SK-N-SH (cell line): Measurements from ENCODE around the gene GPR183. TPM values are rescaled to one million over a fixed set of nuclear protein-coding genes. Genes with fewer than 3 reads are reported as not detected.

ENCODE experiments used
- CTCF ChIA-PET: fragments of 300-600, 350-600 bp; formaldehyde crosslinking; extraction: SDS; loops from one replicate; lab custom pipeline; 2021; lab: Yijun Ruan, JAX
- POLR2A ChIA-PET: fragments of 350-600 bp; sonication (Branson Sonifier 250); formaldehyde crosslinking; extraction: SDS; loops from one replicate; lab custom pipeline; 2020; ENCODE audit warnings: antibody characterized with exemption, inconsistent platforms; lab: Yijun Ruan, JAX
- DNase-seq: peaks from one replicate; pipeline ENCODE4 v3.0.0; 2012
- H2AFZ ChIP-seq: fragments of 200-600 bp; sonication (generic); 2 replicates; pipeline ENCODE4 v1.8.1; 2016; ENCODE audit warnings: antibody characterized with exemption, mild to moderate bottlenecking, low read depth
- H3F3A ChIP-seq: fragments of 200-600 bp; sonication (generic); replicated peaks from 2 replicates; pipeline ENCODE3; 2016; ENCODE audit warnings: antibody characterized with exemption, mild to moderate bottlenecking; ENCODE audit not compliant: insufficient read depth
- H3K27ac ChIP-seq, 2 experiments: fragments of 200-500 bp in 1 of 2; fragments of 200-600 bp in 1 of 2; sonication (Bioruptor generic) in 1 of 2; sonication (generic), shearing (Covaris generic) in 1 of 2; 2 replicates each; pipeline versions ENCODE4 v1.5.1 to v1.6.1; 2014 to 2016; ENCODE audit warnings: low read depth in 2 of 2, inconsistent platforms in 1 of 2, low read length in 1 of 2, mild to moderate bottlenecking in 1 of 2, mixed read lengths in 1 of 2
- H3K27me3 ChIP-seq: fragments of 200-600 bp; sonication (generic), shearing (Covaris generic); 2 replicates; pipeline ENCODE4 v1.6.1; 2016; ENCODE audit warnings: mixed run types; ENCODE audit not compliant: insufficient read depth
- H3K36me3 ChIP-seq, 2 experiments: fragments of 200-500 bp in 1 of 2; fragments of 200-600 bp in 1 of 2; sonication (Bioruptor generic) in 1 of 2; sonication (generic) in 1 of 2; replicated peaks in 1 of 2; 2 replicates each; pipeline versions ENCODE3 to v1.5.1; 2014 to 2016; ENCODE audit warnings: low read length in 1 of 2, mild to moderate bottlenecking in 1 of 2; ENCODE audit not compliant: insufficient read depth in 2 of 2, control insufficient read depth in 1 of 2
- H3K4me1 ChIP-seq, 2 experiments: fragments of 200-500 bp in 1 of 2; fragments of 200-600 bp in 1 of 2; sonication (Bioruptor generic) in 1 of 2; sonication (generic), shearing (Covaris generic) in 1 of 2; 2 replicates each; pipeline versions ENCODE4 v1.5.1 to v1.6.1; 2014 to 2016; ENCODE audit warnings: low read depth in 1 of 2, low read length in 1 of 2, mixed run types in 1 of 2; ENCODE audit not compliant: insufficient read depth in 2 of 2, control insufficient read depth in 1 of 2
- H3K4me2 ChIP-seq: fragments of 200-600 bp; sonication (generic), shearing (Covaris generic); 2 replicates; pipeline ENCODE4 v1.6.1; 2017; ENCODE audit warnings: mixed run types
- H3K4me3 ChIP-seq, 2 experiments: fragments of 200-500 bp in 1 of 2; fragments of 200-600 bp in 1 of 2; sonication (Bioruptor generic) in 1 of 2; sonication (generic), shearing (Covaris generic) in 1 of 2; 2 replicates each; pipeline versions ENCODE4 v1.5.1 to v1.8.1; 2014 to 2016; ENCODE audit warnings: low read depth in 2 of 2, inconsistent platforms in 1 of 2, low read length in 1 of 2, mild to moderate bottlenecking in 1 of 2, mixed read lengths in 1 of 2, moderate library complexity in 1 of 2
- H3K79me2 ChIP-seq: fragments of 200-600 bp; sonication (generic); 2 replicates; pipeline ENCODE4 v1.8.1; 2017; ENCODE audit warnings: mild to moderate bottlenecking; ENCODE audit not compliant: insufficient read depth
- H3K9ac ChIP-seq: fragments of 200-600 bp; sonication (generic); 2 replicates; pipeline ENCODE4 v1.6.1; 2017; ENCODE audit warnings: mixed run types
- H3K9me2 ChIP-seq: fragments of 200-600 bp; sonication (generic); 2 replicates; pipeline ENCODE4 v1.6.1; 2017; ENCODE audit warnings: mixed run types
- H3K9me3 ChIP-seq: fragments of 200-600 bp; sonication (generic); 2 replicates; pipeline ENCODE4 v1.6.1; 2017; ENCODE audit warnings: mixed run types, mild to moderate bottlenecking, moderate library complexity
- H4K20me1 ChIP-seq: fragments of 200-600 bp; sonication (generic); 2 replicates; pipeline ENCODE4 v1.6.1; 2017; ENCODE audit warnings: mild to moderate bottlenecking, mixed run types; ENCODE audit not compliant: insufficient read depth
- ELF1 ChIP-seq: IDR thresholded peaks from 2 replicates; pipeline ENCODE4 v1.4.0; 2012
- EP300 ChIP-seq, 2 experiments: IDR thresholded peaks; 2 replicates each; pipeline versions ENCODE4 v1.4.0 to v1.6.1; 2012; ENCODE audit warnings: borderline replicate concordance in 1 of 2, low read depth in 1 of 2, low read length in 1 of 2
- FOSL2 ChIP-seq: IDR thresholded peaks from 2 replicates; pipeline ENCODE4 v1.4.0; 2012; ENCODE audit warnings: low read depth, mild to moderate bottlenecking, moderate library complexity, borderline replicate concordance
- FOXJ3 ChIP-seq: sonication (generic); formaldehyde crosslinking; IDR thresholded peaks from 2 replicates; pipeline ENCODE4 v1.5.1; 2020; ENCODE audit warnings: mild to moderate bottlenecking, missing genetic modification reagents
- FOXM1 ChIP-seq: IDR thresholded peaks from 2 replicates; pipeline ENCODE4 v1.4.0; 2012; ENCODE audit warnings: low read depth, mild to moderate bottlenecking
- GABPA ChIP-seq: IDR thresholded peaks from 2 replicates; pipeline ENCODE4 v1.4.0; 2012; ENCODE audit warnings: low read depth, mild to moderate bottlenecking
- GATA2 ChIP-seq: sonication (generic); formaldehyde crosslinking; IDR thresholded peaks from 2 replicates; pipeline ENCODE4 v1.5.0; 2020; ENCODE audit warnings: mild to moderate bottlenecking, missing genetic modification reagents
- JUND ChIP-seq: IDR thresholded peaks from 2 replicates; pipeline ENCODE4 v1.4.0; 2012
- MEF2A ChIP-seq: IDR thresholded peaks from 2 replicates; pipeline ENCODE4 v1.4.0; 2012; ENCODE audit warnings: low read depth, borderline replicate concordance
- MXI1 ChIP-seq: IDR thresholded peaks from 2 replicates; pipeline ENCODE4 v1.6.1; 2012; ENCODE audit warnings: mild to moderate bottlenecking, low read depth, low read length, improper control_type of control experiment
- NFIC ChIP-seq: IDR thresholded peaks from 2 replicates; pipeline ENCODE4 v1.4.0; 2012; ENCODE audit warnings: borderline replicate concordance
- NRF1 ChIP-seq: IDR thresholded peaks from 2 replicates; pipeline ENCODE4 v1.6.1; 2012; ENCODE audit warnings: low read depth, mild to moderate bottlenecking, low read length
- RAD21 ChIP-seq: IDR thresholded peaks from 2 replicates; pipeline ENCODE4 v1.6.1; 2012; ENCODE audit warnings: mild to moderate bottlenecking, low read length
- RFX5 ChIP-seq: IDR thresholded peaks from 2 replicates; pipeline ENCODE4 v1.6.1; 2012; ENCODE audit warnings: mild to moderate bottlenecking, improper control_type of control experiment, low read length
- SIN3A ChIP-seq: IDR thresholded peaks from 2 replicates; pipeline ENCODE4 v1.6.1; 2012; ENCODE audit warnings: low read depth, mild to moderate bottlenecking, low read length, moderate library complexity, borderline replicate concordance
- SMC3 ChIP-seq: IDR thresholded peaks from 2 replicates; pipeline ENCODE4 v1.6.1; 2012; ENCODE audit warnings: low read depth, low read length, improper control_type of control experiment
- TAF1 ChIP-seq: IDR thresholded peaks from 2 replicates; pipeline ENCODE4 v1.6.1; 2012; ENCODE audit warnings: low read depth, mild to moderate bottlenecking, low read length, moderate library complexity, borderline replicate concordance
- TEAD4 ChIP-seq: IDR thresholded peaks from 2 replicates; pipeline ENCODE4 v1.4.0; 2012; ENCODE audit warnings: mild to moderate bottlenecking, borderline replicate concordance; ENCODE audit not compliant: insufficient read depth
- YY1 ChIP-seq: IDR thresholded peaks from 2 replicates; pipeline ENCODE4 v1.4.0; 2012; ENCODE audit warnings: low read depth, mild to moderate bottlenecking
- WGBS: methylation state at CpG from one replicate; pipeline ENCODE4 v1.1.6; 2017; ENCODE audit warnings: low lambda C conversion rate; 5-methylcytosine and 5-hydroxymethylcytosine counted together
- polyA plus RNA-seq, 3 experiments: library from polyadenylated mRNA; depleted of rRNA; stranded (reverse); fragments of >200 nt; gene quantifications; 2 replicates each; pipeline ENCODE4 v1.2.3, GENCODE V29; 2012
- TF ChIP-seq, protein P1 (sequence below): IDR thresholded peaks from 2 replicates; pipeline ENCODE4 v1.4.0; 2012; ENCODE audit warnings: low read depth

Gene GPR183
- polyA plus RNA-seq, 1 of the 3 experiments (the other 2 are of a cell fraction), result 0.07 TPM

GRCh38 chr13:99263126-99263785 is 43.9 kb downstream of the GPR183 start (continued):
- no peak for TF ChIP-seq NFIC
- TF ChIP-seq, all 33 proteins: peak for 0

DNA sequence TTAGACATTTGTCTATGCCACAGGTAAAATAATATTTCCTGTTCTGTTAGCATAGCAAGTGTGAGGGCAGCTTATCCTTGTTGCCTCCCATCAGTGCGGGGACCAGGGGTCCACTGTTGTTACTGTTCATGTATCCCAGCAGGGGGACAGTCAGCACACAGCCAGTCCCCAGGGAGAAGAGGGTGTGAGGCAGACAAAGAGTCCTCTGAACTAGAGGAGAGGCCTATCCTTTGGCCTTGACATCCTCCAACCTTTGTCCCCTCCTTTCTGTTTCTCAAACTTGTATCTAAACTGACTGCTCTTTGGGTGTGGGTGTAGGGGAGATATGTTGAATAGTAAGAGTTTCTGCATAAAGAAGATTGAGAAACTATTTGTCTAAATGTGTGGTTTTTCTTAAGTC is 46.1 kb downstream of the GPR183 start:
- no peak for DNase-seq
- H3K36me3 ChIP-seq, result peaks cover 20 to 33% of the 10 kb centered on the region in 2 experiments
- POLR2A ChIA-PET, result no interaction called here
- WGBS, result 100% methylated on average over 1 of the region's 1 CpG
- no peak overlapping the region for H2AFZ ChIP-seq
- CTCF ChIA-PET, result interaction anchor here (0.9 to 2.7 kb wide), 4 partner anchors 9 to 202 kb away, joined by 4 to 16 read pairs (median 12); no protein-coding TSS in a partner anchor
- no peak overlapping the region for H3K27ac ChIP-seq
- H3F3A ChIP-seq, result no peaks in the 10 kb centered on the region
- H3K9ac ChIP-seq, result no peak overlapping the region
- H3K4me2 ChIP-seq, result no peak overlapping the region
- no peaks in the 10 kb centered on the region for H3K9me3 ChIP-seq
- no peaks in the 10 kb centered on the region; the same call in 1 of the 2 replicates for H3K79me2 ChIP-seq
- H3K4me1 ChIP-seq, result no peaks in the 10 kb centered on the region; a peak in 2 of 4 replicates
- H3K9me2 ChIP-seq, result no peaks in the 10 kb centered on the region
- TF ChIP-seq RFX5 (no peak), GABPA (no peak), MXI1 (no peak), FOXJ3 (CRISPR knock-in tag) (no peak), SIN3A (no peak), SMC3 (no peak), FOXM1 (no peak)
- H3K27me3 ChIP-seq, result no peaks in the 10 kb centered on the region
- H3K4me3 ChIP-seq, result no peak overlapping the region
- H4K20me1 ChIP-seq, result no peaks in the 10 kb centered on the region

DNA sequence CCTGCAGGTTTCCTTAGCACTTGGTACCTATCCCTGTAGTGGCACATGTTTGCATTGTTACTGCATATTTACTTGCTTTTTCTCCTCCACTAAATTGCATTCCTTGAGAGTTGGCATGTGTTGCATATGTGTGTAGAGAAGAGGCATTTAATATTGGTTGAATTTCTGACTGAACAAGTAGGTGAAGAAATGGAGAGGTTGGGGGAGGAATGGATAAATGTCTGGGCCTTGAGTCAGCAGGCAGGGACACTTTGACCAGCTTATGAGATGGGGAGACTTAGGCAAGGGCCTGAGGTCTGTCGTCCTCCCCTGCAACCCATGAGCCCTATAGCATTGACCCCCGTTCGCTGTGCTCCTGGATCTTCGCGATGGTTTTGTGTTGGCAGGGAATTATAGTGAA is 47.0 kb downstream of the GPR183 start:
- H3K9me2 ChIP-seq, result no peaks in the 10 kb centered on the region
- no peaks in the 10 kb centered on the region; the same call in 1 of the 2 replicates for H3K79me2 ChIP-seq
- H3K4me3 ChIP-seq, result no peak overlapping the region
- no peaks in the 10 kb centered on the region for H4K20me1 ChIP-seq
- 93% methylated on average over 5 of the region's 5 CpGs for WGBS
- TF ChIP-seq, protein P1, sequence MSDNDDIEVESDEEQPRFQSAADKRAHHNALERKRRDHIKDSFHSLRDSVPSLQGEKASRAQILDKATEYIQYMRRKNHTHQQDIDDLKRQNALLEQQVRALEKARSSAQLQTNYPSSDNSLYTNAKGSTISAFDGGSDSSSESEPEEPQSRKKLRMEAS, result no peak
- TF ChIP-seq SIN3A, result no peak
- no peak for TF ChIP-seq YY1
- no peak for TF ChIP-seq FOXJ3 (CRISPR knock-in tag)
- no peak for TF ChIP-seq SMC3
- no peak for TF ChIP-seq FOSL2
- TF ChIP-seq GABPA, result no peak
- TF ChIP-seq TAF1, result no peak
- no peak for TF ChIP-seq RFX5
- TF ChIP-seq TEAD4, result no peak
- TF ChIP-seq FOXM1, result no peak
- no peak for TF ChIP-seq MXI1
- no peak for TF ChIP-seq ELF1
- TF ChIP-seq JUND, result no peak
- TF ChIP-seq RAD21, result no peak
- TF ChIP-seq EP300 (IDR thresholded peaks at IDR 0.05; ENCODE audit: borderline replicate concordance in 1 of 2, low read depth in 1 of 2, low read length in 1 of 2), result no peak
- TF ChIP-seq GATA2, result no peak
- TF ChIP-seq NRF1, result no peak
- no peak for TF ChIP-seq MEF2A
- H3K9ac ChIP-seq, result no peak overlapping the region
- H3K27ac ChIP-seq, result no peak overlapping the region
- H3F3A ChIP-seq, result no peaks in the 10 kb centered on the region
- CTCF ChIA-PET, result interaction anchor here (0.9 to 2.7 kb wide), 4 partner anchors 9 to 203 kb away, joined by 4 to 16 read pairs (median 12); no protein-coding TSS in a partner anchor
- no peak overlapping the region for H2AFZ ChIP-seq
- no peak overlapping the region for H3K4me2 ChIP-seq
- POLR2A ChIA-PET, result no interaction called here
- no peaks in the 10 kb centered on the region for H3K27me3 ChIP-seq
- no peaks in the 10 kb centered on the region; a peak in 2 of 4 replicates for H3K4me1 ChIP-seq
- no peaks in the 10 kb centered on the region for H3K9me3 ChIP-seq
- DNase-seq, result no peak
- peaks cover 27 to 38% of the 10 kb centered on the region in 2 experiments for H3K36me3 ChIP-seq
